Left ventricle myocardium inferior (tissue), 1 donor: ENCODE measurements around the gene EIF3L. TPM values are rescaled to one million over a fixed set of nuclear protein-coding genes. Genes with fewer than 3 reads are reported as not detected.

Source experiments
- DNase-seq: peaks from one replicate; pipeline ENCODE4 v3.0.0-alpha.2; 2020
- H3K27ac ChIP-seq: fragments of 200-600 bp; replicated peaks from 2 replicates; pipeline ENCODE4 v1.8.0; 2021
- H3K27me3 ChIP-seq: fragments of 200-600 bp; 2 replicates; pipeline ENCODE4 v1.8.0; 2021; ENCODE audit warnings: low read depth
- H3K36me3 ChIP-seq: fragments of 200-600 bp; 2 replicates; pipeline ENCODE4 v1.8.0; 2021
- H3K4me1 ChIP-seq: fragments of 200-600 bp; 2 replicates; pipeline ENCODE4 v1.8.0; 2021
- H3K4me3 ChIP-seq: fragments of 200-600 bp; 2 replicates; pipeline ENCODE4 v1.8.0; 2021; ENCODE audit warnings: mild to moderate bottlenecking, moderate library complexity
- H3K9me3 ChIP-seq: fragments of 200-600 bp; replicated peaks from 2 replicates; pipeline ENCODE4 v1.8.0; 2021
- intact Hi-C: fragments of 100-400 bp; cut with micrococcal nuclease; formaldehyde crosslinking; loops from one replicate; pipeline ENCODE4 v1.11.0; 2022
- total RNA-seq: library from RNA; stranded (reverse); fragmentation: NEBNext Ultra II Directional; extraction: Animal tissue kit (Norgen Biotek cat#: 25700); gene quantifications from one replicate; pipeline ENCODE4 v1.2.1, GENCODE V29; 2021
- TF ChIP-seq, protein P1 (sequence below): fragments of 200-600 bp; IDR thresholded peaks from 2 replicates; pipeline ENCODE4 v1.8.0; 2021; ENCODE audit warnings: antibody characterized with exemption, mild to moderate bottlenecking, borderline replicate concordance
- donor health status: DM: no; HTN: yes; CAD: no; lungs with severe emphysema.

EIF3L gene
- total RNA-seq, 1 donor from 2014 or later = 379 TPM

DNA sequence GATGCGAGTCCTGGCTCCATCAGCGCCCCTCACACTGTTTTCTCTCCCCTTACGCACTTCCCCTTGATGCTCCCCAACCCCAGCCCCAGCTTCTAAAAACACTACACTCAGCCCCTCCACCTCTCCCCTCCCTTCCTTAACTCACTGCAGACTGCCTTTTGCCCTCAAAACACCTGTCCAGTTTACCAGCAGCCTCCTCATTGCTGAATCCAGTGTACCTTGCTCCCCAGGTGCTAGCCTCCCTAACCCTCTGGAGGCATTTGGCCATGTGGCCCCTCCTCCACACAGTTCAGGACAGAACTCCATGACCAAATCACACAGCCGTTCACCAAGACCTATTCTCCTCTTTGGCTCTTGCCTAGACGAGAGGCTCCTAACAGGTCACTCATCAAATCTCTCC, 28.9 kb upstream of the EIF3L start:
- Histone ChIP-seq H3K9me3 (no peaks in the 10 kb centered on the region), H3K4me3 (no peak overlapping the region), H3K4me1 (peaks cover 27% of the 10 kb centered on the region), H3K27me3 (peaks cover 53% of the 10 kb centered on the region), H3K27ac (no peak overlapping the region), H3K36me3 (peaks cover 7% of the 10 kb centered on the region)
- TF ChIP-seq, protein P1, sequence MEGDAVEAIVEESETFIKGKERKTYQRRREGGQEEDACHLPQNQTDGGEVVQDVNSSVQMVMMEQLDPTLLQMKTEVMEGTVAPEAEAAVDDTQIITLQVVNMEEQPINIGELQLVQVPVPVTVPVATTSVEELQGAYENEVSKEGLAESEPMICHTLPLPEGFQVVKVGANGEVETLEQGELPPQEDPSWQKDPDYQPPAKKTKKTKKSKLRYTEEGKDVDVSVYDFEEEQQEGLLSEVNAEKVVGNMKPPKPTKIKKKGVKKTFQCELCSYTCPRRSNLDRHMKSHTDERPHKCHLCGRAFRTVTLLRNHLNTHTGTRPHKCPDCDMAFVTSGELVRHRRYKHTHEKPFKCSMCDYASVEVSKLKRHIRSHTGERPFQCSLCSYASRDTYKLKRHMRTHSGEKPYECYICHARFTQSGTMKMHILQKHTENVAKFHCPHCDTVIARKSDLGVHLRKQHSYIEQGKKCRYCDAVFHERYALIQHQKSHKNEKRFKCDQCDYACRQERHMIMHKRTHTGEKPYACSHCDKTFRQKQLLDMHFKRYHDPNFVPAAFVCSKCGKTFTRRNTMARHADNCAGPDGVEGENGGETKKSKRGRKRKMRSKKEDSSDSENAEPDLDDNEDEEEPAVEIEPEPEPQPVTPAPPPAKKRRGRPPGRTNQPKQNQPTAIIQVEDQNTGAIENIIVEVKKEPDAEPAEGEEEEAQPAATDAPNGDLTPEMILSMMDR = no peak
- no peak for DNase-seq
- intact Hi-C loops = no loop called here

- H3K36me3 ChIP-seq = no peaks in the 10 kb centered on the region
- DNase-seq = no peak
- TF ChIP-seq, protein P1 = no peak
- intact Hi-C loops = no loop called here
- peaks cover 53% of the 10 kb centered on the region for H3K27me3 ChIP-seq
- H3K9me3 ChIP-seq = no peaks in the 10 kb centered on the region
- peaks cover 35% of the 10 kb centered on the region for H3K4me1 ChIP-seq
- H3K27ac ChIP-seq = no peak overlapping the region
- H3K4me3 ChIP-seq = no peak overlapping the region
These were observed 27.0 kb upstream of the EIF3L start for GRCh38 chr22:37822079-37822833.

GRCh38 chr22:37823134-37823985, 25.9 kb upstream of the EIF3L start, which contains the start of gene GALR3:
Gene GALR3, plus strand, starts transcription at chr22:37823382. Its CDS starts 25 bp downstream, at chr22:37823407.
- Histone ChIP-seq H3K9me3 (no peaks in the 10 kb centered on the region), H3K27me3 (peaks cover 53% of the 10 kb centered on the region)

DNA sequence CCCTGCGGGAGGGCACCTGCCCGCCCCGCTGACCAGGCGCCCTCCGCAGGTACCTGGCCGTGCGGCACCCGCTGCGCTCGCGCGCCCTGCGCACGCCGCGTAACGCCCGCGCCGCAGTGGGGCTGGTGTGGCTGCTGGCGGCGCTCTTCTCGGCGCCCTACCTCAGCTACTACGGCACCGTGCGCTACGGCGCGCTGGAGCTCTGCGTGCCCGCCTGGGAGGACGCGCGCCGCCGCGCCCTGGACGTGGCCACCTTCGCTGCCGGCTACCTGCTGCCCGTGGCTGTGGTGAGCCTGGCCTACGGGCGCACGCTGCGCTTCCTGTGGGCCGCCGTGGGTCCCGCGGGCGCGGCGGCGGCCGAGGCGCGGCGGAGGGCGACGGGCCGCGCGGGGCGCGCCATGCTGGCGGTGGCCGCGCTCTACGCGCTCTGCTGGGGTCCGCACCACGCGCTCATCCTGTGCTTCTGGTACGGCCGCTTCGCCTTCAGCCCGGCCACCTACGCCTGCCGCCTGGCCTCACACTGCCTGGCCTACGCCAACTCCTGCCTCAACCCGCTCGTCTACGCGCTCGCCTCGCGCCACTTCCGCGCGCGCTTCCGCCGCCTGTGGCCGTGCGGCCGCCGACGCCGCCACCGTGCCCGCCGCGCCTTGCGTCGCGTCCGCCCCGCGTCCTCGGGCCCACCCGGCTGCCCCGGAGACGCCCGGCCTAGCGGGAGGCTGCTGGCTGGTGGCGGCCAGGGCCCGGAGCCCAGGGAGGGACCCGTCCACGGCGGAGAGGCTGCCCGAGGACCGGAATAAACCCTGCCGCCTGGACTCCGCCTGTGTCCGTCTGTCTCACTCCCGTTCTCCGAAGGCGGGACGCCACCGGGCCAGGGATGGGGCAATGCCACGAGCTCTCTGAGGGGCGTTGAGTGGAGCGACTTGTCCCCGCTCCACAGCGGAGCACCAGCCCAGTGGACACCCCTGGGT, 24.3 kb upstream of the EIF3L start:
- intact Hi-C loops = no loop called here
- no peak for DNase-seq
- peaks cover 10% of the 10 kb centered on the region for H3K36me3 ChIP-seq
- TF ChIP-seq, protein P1 = no peak
- H3K4me3 ChIP-seq = peak overlapping the region; percentile 52
- peaks cover 19% of the 10 kb centered on the region for H3K4me1 ChIP-seq
- H3K27ac ChIP-seq = no peak overlapping the region
- H3K27me3 ChIP-seq = peaks cover 48% of the 10 kb centered on the region
- H3K9me3 ChIP-seq = no peaks in the 10 kb centered on the region

More at GRCh38 chr22:37823134-37823985, 25.9 kb upstream of the EIF3L start, which contains the start of gene GALR3:
- intact Hi-C loops = no loop called here
- Histone ChIP-seq H3K4me3 (no peak within 1 kb of the TSS), H3K36me3 (no peaks in the 10 kb centered on the region), H3K27ac (no peak within 1 kb of the TSS), H3K4me1 (peaks cover 27% of the 10 kb centered on the region)
- no peak for DNase-seq
- TF ChIP-seq, protein P1 = no peak

DNA sequence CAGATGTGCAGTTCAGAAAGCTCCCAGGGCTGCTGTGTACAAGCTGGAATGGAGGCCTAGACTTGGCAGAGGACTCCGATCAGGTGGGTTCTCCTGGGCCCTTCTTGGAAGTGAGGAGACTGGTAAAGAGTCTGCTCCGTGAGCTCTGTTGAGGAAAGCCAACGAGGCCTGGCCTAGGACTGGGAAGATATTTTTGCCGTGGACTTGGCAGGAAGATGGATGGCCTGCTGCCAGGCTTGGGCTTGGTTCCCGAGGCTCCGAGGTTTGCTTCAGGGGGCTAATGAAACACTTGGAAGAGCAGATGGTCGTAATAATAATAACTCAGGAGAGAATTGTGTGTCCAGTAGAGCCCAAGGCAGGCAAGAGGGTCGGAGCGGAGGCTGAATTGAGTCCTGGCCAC, 22.2 kb upstream of the EIF3L start:
- TF ChIP-seq, protein P1 = no peak
- Histone ChIP-seq H3K36me3 (peaks cover 31% of the 10 kb centered on the region), H3K4me1 (peaks cover 19% of the 10 kb centered on the region), H3K27ac (peak overlapping the region; percentile 42), H3K27me3 (peaks cover 27% of the 10 kb centered on the region), H3K4me3 (no peak overlapping the region), H3K9me3 (no peaks in the 10 kb centered on the region)
- peak; percentile 63 for DNase-seq
- intact Hi-C loops = no loop called here
